Ascending aorta (tissue), 2 donors: ENCODE data around the gene TPCN2. TPM values are rescaled to one million over a fixed set of nuclear protein-coding genes. Genes with fewer than 3 reads are reported as not detected.

Experiments used
- DNase-seq, 2 donors: peaks; one replicate each; pipeline ENCODE4 v3.0.0-alpha.2; 2019; ENCODE audit warnings: low spot score in 2 of 2
- H3K27ac ChIP-seq, 2 donors: fragments of 200-600 bp; sonication (generic); one replicate each; pipeline ENCODE4 v1.5.1; 2016 to 2017; ENCODE audit warnings: mild to moderate bottlenecking in 1 of 2
- H3K27me3 ChIP-seq: fragments of 200-600 bp; sonication (generic); one replicate; pipeline ENCODE4 v1.5.1; 2017
- H3K36me3 ChIP-seq, 2 donors: fragments of 200-600 bp; sonication (generic); one replicate each; pipeline ENCODE4 v1.5.1; 2016
- H3K4me1 ChIP-seq, 2 donors: fragments of 200-600 bp; sonication (generic); one replicate each; pipeline ENCODE4 v1.5.1; 2016 to 2017; ENCODE audit warnings: mild to moderate bottlenecking in 1 of 2
- H3K4me3 ChIP-seq, 2 donors: fragments of 200-600 bp; sonication (generic); one replicate each; pipeline ENCODE4 v1.5.1; 2016 to 2017; ENCODE audit warnings: mild to moderate bottlenecking in 1 of 2
- H3K9me3 ChIP-seq, 2 donors: fragments of 200-600 bp; sonication (generic); one replicate each; pipeline ENCODE4 v1.5.1; 2016
- intact Hi-C: fragments of 100-400 bp; cut with DNase I; formaldehyde crosslinking; loops from one replicate; pipeline ENCODE4 v1.15.1; 2023
- total RNA-seq: library from RNA; depleted of rRNA; stranded (reverse); fragments of >200 nt; gene quantifications from one replicate; pipeline ENCODE4 v1.1.0, GENCODE V29; 2016
- TF ChIP-seq, protein P1 (sequence below), 3 experiments: fragments of 200-600 bp in 2 of 3; fragments of 450-650 bp in 1 of 3; sonication (generic) in 2 of 3; IDR thresholded peaks; one replicate each; pipeline ENCODE4 v1.5.1; 2016 to 2019; ENCODE audit warnings: antibody characterized with exemption in 3 of 3, mild to moderate bottlenecking in 1 of 3, moderate library complexity in 1 of 3

Gene TPCN2
- total RNA-seq, 1 donor from 2014 or later = 24.9 TPM

DNA sequence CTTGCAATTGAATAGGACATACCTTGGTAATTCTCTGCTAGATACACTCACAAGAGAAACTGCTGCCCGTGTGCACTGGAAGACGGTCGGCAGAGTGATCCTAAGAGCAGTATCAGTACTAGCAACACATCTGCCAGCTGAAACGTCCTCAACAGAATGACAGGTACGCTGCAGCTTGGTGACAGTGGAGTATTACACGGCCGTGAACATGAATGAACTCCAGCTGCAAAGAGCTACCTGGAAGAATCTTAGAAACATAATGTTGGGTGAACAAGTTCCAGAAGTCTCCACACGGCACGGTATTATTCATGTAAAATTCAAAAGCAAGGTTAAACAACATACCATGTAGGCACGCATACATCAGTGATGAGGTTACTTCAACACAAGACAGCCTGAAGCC lies 44.4 kb downstream of the TPCN2 start:
- TF ChIP-seq, protein P1, sequence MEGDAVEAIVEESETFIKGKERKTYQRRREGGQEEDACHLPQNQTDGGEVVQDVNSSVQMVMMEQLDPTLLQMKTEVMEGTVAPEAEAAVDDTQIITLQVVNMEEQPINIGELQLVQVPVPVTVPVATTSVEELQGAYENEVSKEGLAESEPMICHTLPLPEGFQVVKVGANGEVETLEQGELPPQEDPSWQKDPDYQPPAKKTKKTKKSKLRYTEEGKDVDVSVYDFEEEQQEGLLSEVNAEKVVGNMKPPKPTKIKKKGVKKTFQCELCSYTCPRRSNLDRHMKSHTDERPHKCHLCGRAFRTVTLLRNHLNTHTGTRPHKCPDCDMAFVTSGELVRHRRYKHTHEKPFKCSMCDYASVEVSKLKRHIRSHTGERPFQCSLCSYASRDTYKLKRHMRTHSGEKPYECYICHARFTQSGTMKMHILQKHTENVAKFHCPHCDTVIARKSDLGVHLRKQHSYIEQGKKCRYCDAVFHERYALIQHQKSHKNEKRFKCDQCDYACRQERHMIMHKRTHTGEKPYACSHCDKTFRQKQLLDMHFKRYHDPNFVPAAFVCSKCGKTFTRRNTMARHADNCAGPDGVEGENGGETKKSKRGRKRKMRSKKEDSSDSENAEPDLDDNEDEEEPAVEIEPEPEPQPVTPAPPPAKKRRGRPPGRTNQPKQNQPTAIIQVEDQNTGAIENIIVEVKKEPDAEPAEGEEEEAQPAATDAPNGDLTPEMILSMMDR (IDR thresholded peaks at IDR 0.05) = no peak
- no peaks in the 10 kb centered on the region for H3K27me3 ChIP-seq
- no peaks in the 10 kb centered on the region for H3K4me1 ChIP-seq
- peaks cover 0 to 25% of the 10 kb centered on the region in 2 donors for H3K36me3 ChIP-seq
- H3K9me3 ChIP-seq = no peaks in the 10 kb centered on the region
- intact Hi-C loops = no loop called here
- no peak overlapping the region for H3K4me3 ChIP-seq
- no peak overlapping the region for H3K27ac ChIP-seq
- DNase-seq = no peak

DNA sequence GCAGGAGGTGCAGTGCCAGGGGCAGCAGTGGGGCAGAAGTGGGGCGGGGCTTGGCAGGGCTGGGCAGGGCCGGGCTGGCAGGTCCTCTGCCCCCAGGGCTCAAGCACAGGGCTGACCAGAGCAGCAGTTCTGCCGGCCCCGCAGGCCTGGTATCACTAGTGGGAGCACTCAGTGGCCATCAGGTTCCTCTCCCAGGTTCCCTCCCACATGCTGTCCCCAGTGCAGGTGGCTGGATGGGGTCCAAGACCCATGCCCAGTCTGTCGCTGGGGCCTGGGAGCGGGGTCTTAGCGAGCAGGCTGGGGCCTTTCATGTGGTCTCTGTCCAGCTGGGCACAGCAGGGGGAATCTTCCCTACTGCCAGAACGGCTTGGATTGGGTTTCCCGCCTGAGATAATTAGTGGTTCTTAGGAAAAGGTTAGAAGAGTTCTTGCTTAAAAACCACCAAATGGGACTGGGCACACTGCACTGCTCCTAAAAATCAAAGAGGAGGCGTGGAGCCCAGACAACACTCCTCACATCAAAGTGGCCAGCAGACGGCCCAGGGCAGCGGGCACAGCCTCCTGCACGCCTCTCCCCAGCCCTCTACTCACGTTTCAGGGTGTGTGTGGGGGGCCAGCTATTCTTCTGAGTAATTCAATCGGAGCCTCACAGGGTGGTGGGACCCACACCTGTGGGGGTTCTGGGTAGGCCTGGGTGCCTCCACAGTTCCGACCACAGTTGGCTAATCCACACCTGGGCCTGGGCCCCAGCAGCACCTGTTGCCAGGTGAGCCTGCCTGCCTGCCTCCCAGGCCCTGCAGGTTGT lies 45.6 kb downstream of the TPCN2 start:
- Histone ChIP-seq H3K9me3 (no peaks in the 10 kb centered on the region), H3K4me1 (no peaks in the 10 kb centered on the region), H3K27me3 (no peaks in the 10 kb centered on the region), H3K4me3 (no peak overlapping the region), H3K36me3 (peaks cover 0 to 23% of the 10 kb centered on the region in 2 donors), H3K27ac (no peak overlapping the region)
- DNase-seq = no peak
- TF ChIP-seq, protein P1 (IDR thresholded peaks at IDR 0.05) = no peak
- intact Hi-C loops = no loop called here

DNA sequence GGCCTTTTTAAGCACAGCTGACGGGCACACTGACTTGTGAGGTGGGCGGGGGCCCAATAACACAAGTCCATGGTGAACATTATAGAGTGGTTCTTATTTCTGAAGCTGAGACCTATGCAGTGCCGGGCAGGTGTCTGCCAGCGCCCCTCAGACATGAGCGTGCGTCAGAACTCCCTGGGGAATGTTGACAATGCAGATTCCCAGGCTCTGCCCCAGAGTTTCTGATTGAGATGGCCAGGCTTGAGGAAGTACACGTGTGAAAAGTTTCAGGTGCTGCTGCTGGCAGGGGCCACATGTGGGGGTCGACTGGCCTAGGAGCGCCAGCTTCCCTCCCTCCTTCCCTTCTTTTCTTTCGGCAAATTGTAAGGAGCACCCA lies 46.2 kb downstream of the TPCN2 start:
- H3K4me1 ChIP-seq = no peaks in the 10 kb centered on the region
- no peaks in the 10 kb centered on the region for H3K27me3 ChIP-seq
- peaks cover 0 to 17% of the 10 kb centered on the region in 2 donors for H3K36me3 ChIP-seq
- H3K4me3 ChIP-seq = no peak overlapping the region
- intact Hi-C loops = no loop called here
- DNase-seq = no peak
- no peak overlapping the region for H3K27ac ChIP-seq
- no peaks in the 10 kb centered on the region for H3K9me3 ChIP-seq
- TF ChIP-seq, protein P1 (IDR thresholded peaks at IDR 0.05) = no peak

DNA sequence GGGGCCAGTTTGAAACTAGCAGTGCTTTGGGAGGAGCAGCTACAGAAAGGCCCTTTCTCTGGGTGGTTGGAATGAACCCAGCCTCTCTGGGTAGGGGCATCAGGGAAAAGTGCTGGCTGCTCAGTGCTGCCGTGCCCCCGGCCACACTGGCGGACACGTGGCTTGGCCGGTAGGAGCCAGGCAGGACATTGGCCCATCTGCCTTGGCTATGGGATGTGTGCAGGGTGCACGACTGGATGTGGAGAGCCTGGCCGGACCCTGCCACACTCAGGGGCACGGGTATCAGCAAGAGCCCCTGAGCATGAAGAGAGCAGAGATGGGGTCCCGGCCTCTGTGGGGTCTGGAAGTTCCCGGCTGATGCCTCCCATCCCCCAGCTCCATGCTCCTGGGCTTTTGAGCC lies 46.6 kb downstream of the TPCN2 start:
- DNase-seq = no peak
- no peaks in the 10 kb centered on the region for H3K4me1 ChIP-seq
- intact Hi-C loops = no loop called here
- H3K4me3 ChIP-seq = no peak overlapping the region
- no peaks in the 10 kb centered on the region for H3K9me3 ChIP-seq
- H3K27me3 ChIP-seq = no peaks in the 10 kb centered on the region
- H3K36me3 ChIP-seq = peaks cover 0 to 13% of the 10 kb centered on the region in 2 donors
- TF ChIP-seq, protein P1 (IDR thresholded peaks at IDR 0.05) = no peak
- H3K27ac ChIP-seq = no peak overlapping the region

DNA sequence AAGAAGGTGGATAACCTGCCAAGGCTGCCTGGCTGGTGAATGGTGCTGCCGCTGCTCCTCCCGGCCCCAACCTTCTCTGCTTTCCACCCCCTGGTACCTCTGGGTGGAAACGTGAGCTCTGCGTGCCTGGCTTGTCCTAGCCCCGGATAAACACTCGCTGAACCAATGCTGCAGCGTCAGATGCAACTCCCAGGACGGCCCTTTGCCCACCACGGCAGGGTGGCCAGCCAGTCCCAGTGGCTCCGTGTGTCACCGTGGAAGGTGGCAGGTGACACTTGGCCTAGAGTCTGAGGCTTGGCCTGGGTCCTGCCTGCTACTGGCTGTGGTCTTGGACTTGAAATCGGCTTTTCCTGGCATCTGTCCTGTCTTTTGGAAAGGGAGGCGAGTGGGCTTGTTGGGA lies 47.7 kb downstream of the TPCN2 start:
- TF ChIP-seq, protein P1 (IDR thresholded peaks at IDR 0.05) = no peak
- Histone ChIP-seq H3K4me1 (peaks cover 0 to under 1% of the 10 kb centered on the region in 2 donors), H3K27ac (no peak overlapping the region), H3K27me3 (no peaks in the 10 kb centered on the region), H3K9me3 (no peaks in the 10 kb centered on the region), H3K36me3 (peaks cover 0 to 12% of the 10 kb centered on the region in 2 donors), H3K4me3 (no peak overlapping the region)
- no peak for DNase-seq
- intact Hi-C loops = no loop called here
